ENCODE data around the gene RSBN1L.
"Not testable (repeated sequence)": the region's sequence is repeated elsewhere in the genome, so short reads cannot be mapped to it uniquely, and the experiment has no call there.

Gene RSBN1L

DNA sequence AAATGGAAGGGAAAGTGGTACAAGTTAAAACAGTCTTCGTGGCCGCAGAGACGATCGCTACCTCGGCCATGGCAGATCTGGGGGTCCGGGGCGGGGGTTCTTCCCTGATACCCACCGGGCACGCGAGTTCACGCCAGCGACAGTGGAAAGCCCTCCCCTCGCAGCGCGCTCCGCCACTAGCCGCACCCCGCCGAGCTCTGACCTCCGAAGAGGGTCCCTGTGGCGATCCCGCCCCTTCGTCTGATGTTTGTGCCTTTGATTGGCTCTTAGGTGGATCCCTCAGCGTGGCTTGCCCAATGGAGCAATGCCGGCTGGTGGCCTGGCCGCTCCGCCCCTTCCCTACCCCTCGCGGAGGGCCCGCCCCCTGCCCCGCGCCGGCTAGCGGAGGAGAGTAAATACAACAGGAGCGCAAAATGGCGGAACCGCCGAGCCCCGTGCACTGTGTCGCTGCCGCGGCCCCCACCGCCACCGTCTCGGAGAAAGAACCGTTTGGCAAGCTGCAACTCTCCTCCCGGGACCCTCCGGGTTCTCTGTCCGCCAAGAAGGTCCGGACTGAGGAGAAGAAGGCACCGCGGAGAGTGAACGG is at the start of gene RSBN1L:
Gene RSBN1L (plus strand): TSS at position 403 of the 586 bp plus-strand sequence. CDS start 11 bp downstream, at position 414.
- DNase-seq = peak; percentile 99

DNA sequence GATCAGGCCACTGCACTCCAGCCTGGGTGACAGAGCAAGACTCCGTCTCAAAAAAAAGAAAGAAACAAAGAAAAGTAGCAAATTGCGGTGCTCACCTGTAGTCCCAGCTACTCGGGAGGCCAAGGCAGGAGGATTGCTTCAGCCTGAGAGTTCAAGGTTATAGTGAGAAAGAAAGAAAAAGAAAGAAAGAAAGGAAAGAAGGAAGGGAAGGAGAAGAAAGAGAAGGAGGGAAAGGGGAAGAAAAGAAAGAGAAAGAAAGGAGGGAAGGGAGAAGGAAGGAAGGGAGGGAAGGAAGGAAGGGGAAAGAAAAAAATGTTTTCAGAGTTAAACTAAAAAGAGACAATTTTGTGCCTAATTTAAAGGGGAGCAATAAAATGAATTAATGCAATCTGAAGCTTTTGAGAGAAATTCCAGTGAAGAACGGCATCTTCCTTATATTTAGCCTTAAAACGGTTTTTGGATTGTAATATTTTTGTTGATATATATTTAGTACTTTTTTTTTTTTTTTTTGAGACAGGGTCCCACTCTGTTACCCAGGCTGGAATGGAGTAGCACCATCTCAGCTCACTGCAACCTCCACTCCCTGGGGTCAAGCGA is 47.4 kb upstream of the RSBN1L start:
- DNase-seq = no peak

- no peak for DNase-seq
Measured at GRCh38 chr7:77649716-77650349, 46.4 kb upstream of the RSBN1L start.

DNA sequence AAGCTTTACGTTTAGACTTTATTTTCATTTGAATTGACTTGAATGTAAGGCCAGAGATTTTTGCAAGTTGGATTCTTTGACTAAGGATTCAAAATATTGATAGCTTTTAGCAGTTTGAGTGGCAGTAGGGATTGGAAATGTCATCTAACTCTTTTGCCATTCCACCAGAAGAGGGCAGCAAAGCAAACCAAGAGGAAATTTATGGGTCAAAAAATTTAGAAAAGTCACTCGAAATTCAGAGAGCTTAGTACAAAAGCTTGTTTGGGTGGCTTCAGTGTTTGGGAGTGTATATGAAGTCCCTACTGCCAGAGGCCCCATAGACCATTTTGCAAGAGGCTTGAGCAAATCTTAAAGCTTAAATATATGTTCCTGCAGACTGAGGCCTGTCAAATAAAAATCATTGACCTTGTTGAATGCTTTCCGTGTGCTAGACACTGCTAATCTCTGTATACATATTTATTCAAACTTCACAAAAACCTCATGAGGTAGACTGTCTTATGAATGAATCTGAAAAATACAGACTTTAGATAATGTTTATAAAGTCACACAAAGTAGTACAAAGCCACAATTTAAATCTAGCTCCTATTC is 44.6 kb upstream of the RSBN1L start:
- no peak for DNase-seq

GRCh38 chr7:77652826-77653225 is 43.4 kb upstream of the RSBN1L start:
- not testable (repeated sequence) for DNase-seq

DNA sequence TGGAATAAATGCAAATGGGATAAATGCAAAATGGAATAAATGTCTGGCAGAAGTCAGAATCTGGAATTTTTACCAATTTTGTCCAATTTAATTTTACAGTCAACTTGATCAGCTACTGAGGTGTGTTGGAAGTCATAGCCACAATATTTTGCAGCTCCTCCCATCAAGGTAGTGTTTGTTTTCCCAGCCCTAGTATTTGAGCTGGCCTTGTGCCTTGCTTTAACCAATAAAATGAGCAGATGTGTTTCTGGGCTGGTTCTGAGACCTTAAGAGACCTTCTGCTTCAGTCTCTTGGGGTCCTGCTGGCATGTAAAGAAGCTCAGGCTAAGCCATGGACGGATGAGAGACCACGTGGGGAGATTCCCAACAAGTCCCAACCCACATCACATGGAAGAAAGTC is 42.7 kb upstream of the RSBN1L start:
- no peak for DNase-seq

DNA sequence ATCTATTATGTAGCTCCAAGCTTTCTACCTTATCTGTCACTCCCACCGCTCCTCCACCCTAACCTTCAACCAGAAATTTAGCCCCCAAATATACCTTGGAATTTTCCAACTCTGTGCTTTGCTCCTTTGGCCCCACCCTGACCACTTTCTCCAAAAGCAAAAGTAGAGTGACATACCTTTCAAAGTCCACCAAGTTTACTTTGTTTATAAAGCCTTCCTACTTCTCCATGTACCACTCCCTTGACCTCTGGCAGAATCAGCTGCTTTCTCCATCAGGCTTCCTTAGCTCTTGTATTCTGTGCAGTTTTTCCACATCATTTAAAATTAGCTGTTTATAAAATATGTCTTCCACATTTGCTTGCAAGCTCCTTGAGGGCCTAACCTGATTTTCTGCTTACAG is 40.9 kb upstream of the RSBN1L start:
- DNase-seq = no peak

- no peak for DNase-seq
Measured at GRCh38 chr7:77655836-77656455, 40.3 kb upstream of the RSBN1L start.

- no peak for DNase-seq
Measured at GRCh38 chr7:77657427-77658224, 38.6 kb upstream of the RSBN1L start.

GRCh38 chr7:77658928-77659327 is 37.3 kb upstream of the RSBN1L start:
- no peak for DNase-seq

DNA sequence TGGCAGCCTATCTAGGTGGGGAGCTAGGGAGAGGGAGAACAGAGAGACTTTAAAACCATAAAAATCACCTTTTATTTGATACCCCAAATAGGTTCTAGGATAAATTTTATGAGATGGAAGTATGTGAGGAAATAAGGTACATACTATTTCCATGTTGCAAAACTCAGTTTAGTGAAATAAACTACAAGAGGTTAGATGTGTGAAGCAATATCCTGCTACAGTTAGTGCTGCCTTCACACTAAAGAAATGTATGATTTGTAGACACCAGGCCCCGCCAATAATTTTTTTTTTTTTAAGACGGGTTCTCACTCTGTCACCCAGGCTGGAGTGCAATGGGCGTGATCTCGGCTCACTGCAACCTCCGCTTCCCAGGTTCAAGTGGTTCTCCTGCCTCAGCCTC is 34.4 kb upstream of the RSBN1L start:
- no peak for DNase-seq

DNA sequence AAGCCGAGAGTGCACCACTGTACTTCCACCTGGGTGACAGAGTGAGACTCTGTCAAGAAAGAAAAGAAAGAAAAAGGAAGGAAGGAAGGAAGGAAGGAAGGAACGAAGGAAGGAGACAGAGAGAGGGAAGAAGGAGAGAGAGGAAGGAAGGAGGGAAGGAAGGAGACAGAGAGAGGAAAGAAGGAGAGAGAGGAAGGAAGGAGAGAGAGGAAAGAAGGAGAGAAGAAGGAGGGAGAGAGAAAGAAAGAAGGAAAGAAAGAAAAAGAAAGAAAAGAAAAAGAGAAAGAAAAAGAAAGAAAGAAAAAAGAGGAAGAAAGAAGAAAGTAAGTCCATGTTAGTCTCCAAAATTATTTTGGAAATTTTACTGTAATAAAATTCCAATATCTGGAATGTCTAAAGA is 33.4 kb upstream of the RSBN1L start:
- no peak for DNase-seq

- DNase-seq = no peak
Measured at GRCh38 chr7:77664715-77665114, 31.5 kb upstream of the RSBN1L start.

DNA sequence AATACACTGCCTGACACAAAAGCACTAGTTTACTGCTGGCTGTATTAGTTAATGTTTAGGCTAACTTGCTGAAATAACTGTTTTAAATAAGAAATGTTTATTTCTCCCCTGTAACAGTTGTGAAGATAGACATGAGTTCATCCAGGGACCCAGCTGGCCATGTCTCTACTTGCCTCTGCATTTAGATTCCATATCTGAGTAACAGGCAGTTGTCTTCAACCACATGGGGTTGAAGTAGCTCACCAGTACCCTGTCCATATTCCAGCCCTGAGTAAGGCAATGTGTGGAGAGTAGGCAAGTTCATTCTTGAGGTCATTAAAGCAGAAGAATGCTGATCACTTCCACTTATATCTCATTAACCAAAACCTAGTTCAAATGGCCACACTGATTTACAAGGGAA is 31.1 kb upstream of the RSBN1L start:
- no peak for DNase-seq

DNA sequence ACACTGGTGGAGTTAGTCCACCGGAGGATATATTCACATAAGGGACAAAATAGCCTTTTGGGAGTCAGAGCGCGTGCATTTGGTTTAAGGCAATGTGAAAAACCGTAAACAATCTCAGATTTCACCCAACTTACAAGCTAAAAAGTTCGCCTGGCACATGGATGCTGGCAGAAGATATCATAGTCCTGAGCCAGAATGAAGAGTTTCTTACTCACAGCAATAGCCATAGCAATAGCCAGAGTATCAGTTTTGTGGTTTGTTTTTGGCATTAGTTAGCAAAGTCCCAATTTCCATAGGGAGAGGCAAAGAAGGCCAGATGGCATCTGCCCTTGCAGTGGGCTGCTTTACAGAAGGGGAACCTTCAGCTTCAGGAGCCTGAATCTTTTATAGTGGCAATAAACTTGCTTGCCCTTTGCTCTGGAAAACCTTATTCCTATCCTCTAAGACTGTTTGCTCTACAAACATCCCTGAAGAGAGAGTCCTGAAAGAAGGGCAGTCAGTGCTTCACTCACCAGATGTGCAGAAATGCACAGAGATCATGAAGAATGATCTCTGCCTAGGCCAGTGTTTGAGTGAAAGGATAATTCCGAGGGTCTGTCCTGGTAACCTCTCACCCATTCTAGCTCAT is 28.7 kb upstream of the RSBN1L start:
- no peak for DNase-seq

DNA sequence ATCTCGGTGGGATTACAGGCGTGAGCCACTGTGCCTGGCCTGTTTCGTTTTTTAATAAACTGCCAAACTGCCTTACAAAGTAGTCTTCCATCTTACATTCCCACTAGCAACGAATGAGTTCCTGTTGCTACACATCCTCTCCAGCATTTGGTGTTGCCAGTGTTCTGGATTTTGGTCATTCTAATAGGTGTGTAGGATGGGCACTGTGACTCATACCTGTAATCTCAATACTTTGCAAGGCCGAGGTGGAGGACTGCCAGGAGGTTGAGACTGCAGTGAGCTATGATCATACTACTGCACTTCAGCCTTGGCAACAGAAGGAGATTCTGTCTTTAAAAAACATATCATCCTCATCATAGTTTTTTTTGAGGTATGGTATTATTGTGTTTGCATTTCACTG is 21.4 kb upstream of the RSBN1L start:
- no peak for DNase-seq

DNA sequence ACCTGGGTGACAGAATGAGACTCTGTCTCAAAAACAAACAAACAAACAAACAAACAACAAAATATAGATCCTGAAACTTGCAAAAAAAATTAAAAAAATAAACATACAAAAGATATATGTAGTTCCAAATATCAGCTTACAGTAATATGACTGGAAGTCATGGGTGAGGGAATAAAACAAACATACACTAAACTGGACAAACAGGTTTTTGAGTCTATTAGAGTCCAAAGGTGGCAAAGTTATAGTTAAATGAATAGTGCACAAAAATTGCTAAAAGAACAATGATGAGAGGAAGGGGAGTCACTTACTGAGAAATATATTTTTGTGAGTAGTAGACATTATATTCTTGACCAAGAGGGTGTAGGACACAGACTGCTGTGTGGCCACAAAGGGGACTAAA is 16.7 kb upstream of the RSBN1L start:
- no peak for DNase-seq

DNA sequence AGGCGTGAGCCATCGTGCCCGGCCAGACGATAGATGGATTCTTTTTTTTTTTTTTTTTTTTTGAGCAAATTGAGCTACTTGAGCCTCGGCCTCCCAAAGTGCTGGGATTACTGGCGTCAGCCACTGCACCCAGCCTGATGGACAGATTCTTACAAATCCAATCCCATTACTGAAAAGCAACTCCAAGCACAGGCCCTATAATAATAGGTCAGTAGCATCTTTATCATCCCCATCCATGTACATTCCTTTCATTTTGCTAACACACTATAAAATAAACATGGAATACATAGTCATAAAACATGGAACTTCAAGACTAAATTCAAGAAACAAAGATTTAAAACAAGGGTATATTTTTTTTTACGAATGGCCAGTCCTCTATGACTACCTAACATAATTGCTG is 16.0 kb upstream of the RSBN1L start:
- no peak for DNase-seq

- peak; percentile 43 for DNase-seq
Measured at GRCh38 chr7:77684030-77684429, 12.2 kb upstream of the RSBN1L start.

- DNase-seq = no peak
Measured at GRCh38 chr7:77685233-77685632, 11.0 kb upstream of the RSBN1L start.

DNA sequence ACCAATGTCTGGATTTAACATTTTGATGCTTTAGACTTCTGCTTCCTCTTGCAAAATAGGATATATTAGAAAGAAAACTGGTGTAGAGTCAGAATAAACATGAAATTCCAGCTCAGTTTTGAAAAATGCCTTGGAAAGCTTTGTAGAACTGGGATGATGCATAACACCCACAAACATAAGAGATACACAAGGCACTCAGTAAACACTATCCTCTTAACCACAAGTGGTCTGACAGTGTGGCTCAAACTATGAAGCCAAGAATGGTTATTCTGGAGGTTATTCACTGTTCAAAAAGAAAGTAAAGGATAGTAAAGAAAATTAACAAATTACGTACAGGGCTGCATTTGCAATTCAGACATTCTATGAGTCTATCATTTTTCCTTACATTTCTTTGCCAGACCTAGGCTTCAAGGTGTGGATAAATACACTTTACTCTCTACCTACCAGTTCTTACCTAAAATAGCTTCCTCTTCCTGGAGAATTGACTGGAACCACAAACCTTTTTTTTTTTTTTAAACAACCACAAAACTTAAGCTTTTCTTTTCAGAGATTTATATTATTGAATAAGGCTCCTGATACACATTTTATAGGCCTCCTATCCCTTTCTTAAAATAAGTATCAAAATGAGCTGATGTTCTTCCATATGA is 9.0 kb upstream of the RSBN1L start:
- no peak for DNase-seq

- DNase-seq = no peak
Measured at GRCh38 chr7:77687747-77688144, 8.5 kb upstream of the RSBN1L start.

All from femur (tissue), 1 donor.